A549 (cell line): ENCODE results near the gene EID2. TPM values are rescaled to one million over a fixed set of nuclear protein-coding genes. Genes with fewer than 3 reads are reported as not detected.

ENCODE experiments used
- ATAC-seq, 2 experiments: fragments of 200-7000 bp in 1 of 2; fragments of >200 bp in 1 of 2; cut with Nextera tagmentation in 1 of 2; cut with Tn5 transposase in 1 of 2; 3 replicates each; pipeline versions ENCODE4 v1.8.0 to v1.9.1; 2018 to 2020; ENCODE audit warnings: mild to moderate bottlenecking in 1 of 2, moderate library complexity in 1 of 2
- CTCF ChIA-PET: fragments of 300-600 bp; sonication (Branson Sonifier 250); formaldehyde crosslinking; extraction: SDS; loops from one replicate; lab custom pipeline; 2021; ENCODE audit warnings: antibody characterized with exemption, inconsistent platforms; lab: Yijun Ruan, JAX
- POLR2A ChIA-PET: fragments of 350-600 bp; formaldehyde crosslinking; extraction: SDS; loops from one replicate; lab custom pipeline; 2021; ENCODE audit warnings: antibody characterized with exemption, inconsistent platforms; lab: Yijun Ruan, JAX
- DNase-seq, 2 experiments: peaks; one replicate each; pipeline versions ENCODE4 v3.0.0 to v3.0.0-alpha.2; 2011 to 2016; ENCODE audit warnings: low read depth in 1 of 2, low spot score in 1 of 2
- FAIRE-seq: peaks from 2 replicates; lab custom pipeline; 2011; peaks lifted over from hg19 to GRCh38; lab: Jason Lieb, UNC
- H3K27ac ChIP-seq, 2 experiments: fragments of >200 bp; sonication (Bioruptor Twin); formaldehyde crosslinking; 3 replicates each; pipeline ENCODE4 v1.5.1; 2016 to 2017
- H3K4me1 ChIP-seq: fragments of >200 bp; sonication (Bioruptor Twin); formaldehyde crosslinking; 3 replicates; pipeline ENCODE4 v1.6.1; 2016
- H3K4me2 ChIP-seq: fragments of >200 bp; sonication (Bioruptor Twin); formaldehyde crosslinking; 3 replicates; pipeline ENCODE4 v1.6.1; 2016
- H3K4me3 ChIP-seq: fragments of >200 bp; sonication (Bioruptor Twin); formaldehyde crosslinking; 3 replicates; pipeline ENCODE4 v1.5.1; 2016
- H3K9me3 ChIP-seq: fragments of >200 bp; sonication (Bioruptor Twin); formaldehyde crosslinking; 3 replicates; pipeline ENCODE4 v1.6.1; 2016
- BCL3 ChIP-seq: fragments of >200 bp; sonication (Bioruptor Twin); formaldehyde crosslinking; IDR thresholded peaks from 3 replicates; pipeline ENCODE4 v1.6.1; 2016
- CTCF ChIP-seq: fragments of >200 bp; sonication (Bioruptor Twin); formaldehyde crosslinking; IDR thresholded peaks from 3 replicates; pipeline ENCODE4 v1.5.1; 2016
- EHMT2 ChIP-seq: fragments of 200-600 bp; sonication (generic); IDR thresholded peaks from 2 replicates; pipeline ENCODE4 v1.6.1; 2016; ENCODE audit warnings: antibody characterized with exemption, low read depth, mild to moderate bottlenecking, moderate library complexity
- ELK1 ChIP-seq: fragments of 150-350 bp; IDR thresholded peaks from 2 replicates; pipeline ENCODE4 v1.6.1; 2014; ENCODE audit warnings: low read depth, mild to moderate bottlenecking, low read length
- FOSL2 ChIP-seq, 2 experiments: fragments of 450-650 bp in 1 of 2; fragments of >200 bp in 1 of 2; sonication (Bioruptor Twin) in 1 of 2; formaldehyde crosslinking; IDR thresholded peaks; 2 replicates each; pipeline versions ENCODE4 v1.5.0 to v1.6.1; 2016 to 2020; ENCODE audit warnings: mild to moderate bottlenecking in 1 of 2, moderate library complexity in 1 of 2
- FOXS1 ChIP-seq: fragments of 250-450 bp; sonication (Bioruptor Pico); IDR thresholded peaks from 2 replicates; pipeline ENCODE4 v1.5.0; 2020; ENCODE audit warnings: mild to moderate bottlenecking, moderate library complexity
- HDAC2 ChIP-seq: fragments of 200-600 bp; sonication (generic); IDR thresholded peaks from 2 replicates; pipeline ENCODE4 v1.6.1; 2016
- RAD21 ChIP-seq, 2 experiments: fragments of >200 bp in 1 of 2; sonication (Bioruptor Twin) in 1 of 2; formaldehyde crosslinking in 1 of 2; IDR thresholded peaks in 1 of 2; conservative IDR thresholded peaks in 1 of 2; 2 replicates in 1 of 2; 3 replicates in 1 of 2; pipeline ENCODE4 v1.6.1; 2012 to 2018; ENCODE audit warnings: inconsistent platforms in 1 of 2
- RARB ChIP-seq: fragments of 250-450 bp; sonication (Bioruptor Pico); IDR thresholded peaks from 2 replicates; pipeline ENCODE4 v1.8.0; 2021; ENCODE audit warnings: mild to moderate bottlenecking, moderate library complexity
- RNF2 ChIP-seq: fragments of 200-600 bp; sonication (generic); IDR thresholded peaks from 2 replicates; pipeline ENCODE4 v1.6.1; 2016; ENCODE audit warnings: low read depth, mild to moderate bottlenecking, antibody characterized with exemption, moderate library complexity, borderline replicate concordance
- SMC3 ChIP-seq: fragments of >200 bp; sonication (Bioruptor Twin); formaldehyde crosslinking; IDR thresholded peaks from 3 replicates; pipeline ENCODE4 v1.6.1; 2018; ENCODE audit warnings: inconsistent platforms
- TP53 ChIP-seq: fragments of 250-450 bp; sonication (Bioruptor Pico); IDR thresholded peaks from 2 replicates; pipeline ENCODE4 v1.5.0; 2021; ENCODE audit warnings: mild to moderate bottlenecking, moderate library complexity
- USF2 ChIP-seq: fragments of 450-650 bp; IDR thresholded peaks from 2 replicates; pipeline ENCODE4 v1.6.1; 2014; ENCODE audit warnings: antibody characterized with exemption
- ZC3H11A ChIP-seq: fragments of 450-650 bp; IDR thresholded peaks from 2 replicates; pipeline ENCODE4 v1.6.1; 2014; ENCODE audit warnings: antibody characterized with exemption, mild to moderate bottlenecking
- ZNF302 ChIP-seq: fragments of 250-450 bp; sonication (Bioruptor Pico); IDR thresholded peaks from 2 replicates; pipeline ENCODE4 v1.9.0; 2021; ENCODE audit warnings: inconsistent platforms, mild to moderate bottlenecking, moderate library complexity
- ZSCAN20 ChIP-seq: fragments of 250-450 bp; sonication (Bioruptor Pico); IDR thresholded peaks from 2 replicates; pipeline ENCODE4 v1.8.0; 2022; ENCODE audit warnings: mild to moderate bottlenecking, moderate library complexity
- WGBS: methylation state at CpG from one replicate; pipeline ENCODE4 v1.1.6; 2017; ENCODE audit errors: missing lambda C conversion rate; 5-methylcytosine and 5-hydroxymethylcytosine counted together
- polyA plus RNA-seq, 4 experiments: library from polyadenylated mRNA; depleted of rRNA in 3 of 4; stranded (reverse); fragments of >200 nt; fragmentation: RNase III in 1 of 4; extraction: RNeasy Plus Mini Kit Qiagen cat#74134 plus additional on column Dnase treatment in 1 of 4; gene quantifications; 2 replicates in 3 of 4; 3 replicates in 1 of 4; pipeline ENCODE4 v1.2.3, GENCODE V29; 2011 to 2017
- TF ChIP-seq, protein P1 (sequence below): IDR thresholded peaks from 2 replicates; pipeline ENCODE4 v1.6.1; 2012
- TF ChIP-seq, protein P2 (sequence below): fragments of 250-450 bp; sonication (Bioruptor Pico); IDR thresholded peaks from 2 replicates; pipeline ENCODE4 v1.5.0; 2021; ENCODE audit warnings: mild to moderate bottlenecking, moderate library complexity, borderline replicate concordance
- TF ChIP-seq, protein P3 (sequence below): IDR thresholded peaks from 2 replicates; pipeline ENCODE4 v1.6.1; 2012

EID2 gene
- polyA plus RNA-seq, 2 of the 4 experiments (the other 2 are of a cell fraction): 26.1 to 53.0 TPM

- peak overlapping the region; percentile 68 for H3K4me3 ChIP-seq
- CTCF ChIA-PET: interaction anchor here (0.6 to 14.2 kb wide), 36 partner anchors 8 to 749 kb away, joined by 3 to 299 read pairs (median 12); partner anchors contain the start of genes DLL3, MED29, PAF1 and PLEKHG2
- no peak for DNase-seq
- no peaks in the 10 kb centered on the region for H3K9me3 ChIP-seq
- H3K27ac ChIP-seq: peak overlapping the region; percentile 83 to 88
- peak in 1 of 2 experiments; percentile 9; a peak in 3 of 6 replicates for ATAC-seq
- H3K4me1 ChIP-seq: peaks cover 14% of the 10 kb centered on the region
- TF ChIP-seq BCL3 (no peak), CTCF (no peak), ZC3H11A (no peak)
- TF ChIP-seq, protein P1, sequence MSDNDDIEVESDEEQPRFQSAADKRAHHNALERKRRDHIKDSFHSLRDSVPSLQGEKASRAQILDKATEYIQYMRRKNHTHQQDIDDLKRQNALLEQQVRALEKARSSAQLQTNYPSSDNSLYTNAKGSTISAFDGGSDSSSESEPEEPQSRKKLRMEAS: no peak
- POLR2A ChIA-PET: interaction anchor here (0.5 to 3.4 kb wide), 8 partner anchors 19 to 1572 kb away, joined by 3 to 40 read pairs (median 7); partner anchors contain the start of genes RPS16, SUPT5H and TIMM50
- peak; percentile 90 for FAIRE-seq
- H3K4me2 ChIP-seq: peak overlapping the region; percentile 88
- WGBS: 19% methylated on average over 14 of the region's 14 CpGs
Measured at GRCh38 chr19:39531834-39532232, 8.1 kb downstream of the EID2 start.

GRCh38 chr19:39525205-39525604, 14.8 kb downstream of the EID2 start:
- Histone ChIP-seq H3K4me2 (no peak overlapping the region), H3K4me3 (no peak overlapping the region), H3K27ac (no peak overlapping the region), H3K4me1 (peaks cover 5% of the 10 kb centered on the region; the same call in 2 of the 3 replicates), H3K9me3 (no peaks in the 10 kb centered on the region)
- ChIA-PET CTCF (interaction anchor here (0.6 to 14.2 kb wide), 13 partner anchors 8 to 486 kb away, joined by 3 to 259 read pairs (median 5); partner anchors contain the start of genes DLL3, EID2, EID2B and SELENOV), POLR2A (interaction anchor here (1.2 to 1.6 kb wide), 3 partner anchors 45 to 89 kb away, joined by 4 to 6 read pairs (median 5); partner anchors contain the start of genes RPS16, SUPT5H and TIMM50)
- 80% methylated on average over 3 of the region's 3 CpGs for WGBS
- DNase-seq (no peak), FAIRE-seq (no peak), ATAC-seq (peak in 1 of 2 experiments; percentile 41; a peak in 3 of 6 replicates)
- TF ChIP-seq HDAC2: no peak
- TF ChIP-seq, protein P2, sequence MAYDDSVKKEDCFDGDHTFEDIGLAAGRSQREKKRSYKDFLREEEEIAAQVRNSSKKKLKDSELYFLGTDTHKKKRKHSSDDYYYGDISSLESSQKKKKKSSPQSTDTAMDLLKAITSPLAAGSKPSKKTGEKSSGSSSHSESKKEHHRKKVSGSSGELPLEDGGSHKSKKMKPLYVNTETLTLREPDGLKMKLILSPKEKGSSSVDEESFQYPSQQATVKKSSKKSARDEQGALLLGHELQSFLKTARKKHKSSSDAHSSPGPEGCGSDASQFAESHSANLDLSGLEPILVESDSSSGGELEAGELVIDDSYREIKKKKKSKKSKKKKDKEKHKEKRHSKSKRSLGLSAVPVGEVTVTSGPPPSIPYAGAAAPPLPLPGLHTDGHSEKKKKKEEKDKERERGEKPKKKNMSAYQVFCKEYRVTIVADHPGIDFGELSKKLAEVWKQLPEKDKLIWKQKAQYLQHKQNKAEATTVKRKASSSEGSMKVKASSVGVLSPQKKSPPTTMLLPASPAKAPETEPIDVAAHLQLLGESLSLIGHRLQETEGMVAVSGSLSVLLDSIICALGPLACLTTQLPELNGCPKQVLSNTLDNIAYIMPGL (CRISPR knock-in tag): no peak
- no peak for TF ChIP-seq RNF2
- TF ChIP-seq FOXS1 (CRISPR knock-in tag): no peak
- TF ChIP-seq EHMT2: no peak
- no peak for TF ChIP-seq RAD21 (conservative IDR thresholded peaks at IDR 0.05 in 1 of 2, IDR thresholded peaks at IDR 0.05 in 1 of 2)
- TF ChIP-seq RARB (CRISPR knock-in tag): no peak
- TF ChIP-seq ZNF302 (CRISPR knock-in tag): no peak
- TF ChIP-seq, protein P3, sequence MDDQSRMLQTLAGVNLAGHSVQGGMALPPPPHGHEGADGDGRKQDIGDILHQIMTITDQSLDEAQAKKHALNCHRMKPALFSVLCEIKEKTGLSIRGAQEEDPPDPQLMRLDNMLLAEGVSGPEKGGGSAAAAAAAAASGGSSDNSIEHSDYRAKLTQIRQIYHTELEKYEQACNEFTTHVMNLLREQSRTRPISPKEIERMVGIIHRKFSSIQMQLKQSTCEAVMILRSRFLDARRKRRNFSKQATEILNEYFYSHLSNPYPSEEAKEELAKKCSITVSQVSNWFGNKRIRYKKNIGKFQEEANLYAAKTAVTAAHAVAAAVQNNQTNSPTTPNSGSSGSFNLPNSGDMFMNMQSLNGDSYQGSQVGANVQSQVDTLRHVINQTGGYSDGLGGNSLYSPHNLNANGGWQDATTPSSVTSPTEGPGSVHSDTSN: no peak

GRCh38 chr19:39524495-39524894, 15.5 kb downstream of the EID2 start:
- CTCF ChIA-PET: interaction anchor here (0.9 to 14.2 kb wide), 9 partner anchors 9 to 147 kb away, joined by 3 to 259 read pairs (median 12); partner anchors contain the start of genes DLL3, EID2, EID2B and SELENOV
- ATAC-seq (no peak; a peak in 1 of 6 replicates), FAIRE-seq (no peak), DNase-seq (no peak)
- Histone ChIP-seq H3K4me3 (no peak overlapping the region), H3K4me2 (no peak overlapping the region), H3K9me3 (no peaks in the 10 kb centered on the region), H3K27ac (no peak overlapping the region), H3K4me1 (peaks cover 5% of the 10 kb centered on the region; the same call in 2 of the 3 replicates)
- TF ChIP-seq, protein P2 (CRISPR knock-in tag): no peak
- TF ChIP-seq ELK1 (no peak), TP53 (CRISPR knock-in tag) (no peak), ZSCAN20 (CRISPR knock-in tag) (no peak), USF2 (no peak), SMC3 (no peak), FOSL2 (IDR thresholded peaks at IDR 0.05) (no peak), FOSL2 (CRISPR knock-in tag; IDR thresholded peaks at IDR 0.05) (no peak)
- POLR2A ChIA-PET: interaction anchor here (1.5 kb wide), 1 partner anchor 89 kb away, joined by 5 read pairs; the partner anchor contains the start of gene RPS16
- WGBS: 84% methylated on average over 8 of the region's 8 CpGs
